Caco-2 (cell line): Measurements from ENCODE around the gene COL4A2. TPM values are rescaled to one million over a fixed set of nuclear protein-coding genes. Genes with fewer than 3 reads are reported as not detected.

ENCODE experiments used
- BruUV-seq: library from RNA; stranded (reverse); fragments of 400-500 nt; replicated peaks from 2 replicates; lab custom pipeline; 2021; lab: Mats Ljungman, UMichigan
- CTCF ChIA-PET: fragments of 300-600 bp; sonication (Branson Sonifier 250); formaldehyde crosslinking; loops from one replicate; lab custom pipeline; 2022; ENCODE audit warnings: antibody characterized with exemption; lab: Charles Lee
- POLR2A ChIA-PET: fragments of 300-600 bp; sonication (Branson Sonifier 250); formaldehyde crosslinking; loops from one replicate; lab custom pipeline; 2022; ENCODE audit warnings: antibody characterized with exemption; lab: Charles Lee
- DNase-seq, 2 experiments: peaks; one replicate each; pipeline versions ENCODE4 v3.0.0 to v3.0.0-alpha.2; 2020 to 2022
- H3K27me3 ChIP-seq: replicated peaks from 2 replicates; pipeline ENCODE4 v1.6.0; 2011; ENCODE audit warnings: low read length; ENCODE audit not compliant: control insufficient read depth, insufficient read depth
- H3K36me3 ChIP-seq: 2 replicates; pipeline ENCODE4 v1.5.1; 2011; ENCODE audit warnings: low read length; ENCODE audit not compliant: control insufficient read depth, insufficient read depth
- H3K4me1 ChIP-seq: fragments of 250-450 bp; sonication (Bioruptor Pico); 2 replicates; pipeline ENCODE4 v1.5.1; 2020; ENCODE audit warnings: mild to moderate bottlenecking
- H3K4me3 ChIP-seq: 2 replicates; pipeline ENCODE4 v1.5.1; 2011; ENCODE audit warnings: low read depth, mild to moderate bottlenecking, control low read depth, low read length
- H3K9me3 ChIP-seq: fragments of 250-450 bp; sonication (Bioruptor Pico); 2 replicates; pipeline ENCODE4 v1.5.1; 2020; ENCODE audit warnings: mild to moderate bottlenecking, moderate library complexity
- H3K27ac Mint-ChIP-seq: one replicate; pipeline ENCODE4 v1.8.0; 2022; ENCODE audit warnings: mixed read lengths; ENCODE audit not compliant: unreplicated experiment
- H3K27me3 Mint-ChIP-seq: one replicate; pipeline ENCODE4 v1.8.0; 2022; ENCODE audit warnings: mixed read lengths; ENCODE audit not compliant: insufficient read depth, unreplicated experiment
- H3K36me3 Mint-ChIP-seq: one replicate; pipeline ENCODE4 v1.8.0; 2022; ENCODE audit warnings: mild to moderate bottlenecking, mixed read lengths; ENCODE audit not compliant: insufficient read depth, unreplicated experiment
- H3K4me1 Mint-ChIP-seq: one replicate; pipeline ENCODE4 v1.8.0; 2022; ENCODE audit warnings: low read depth, mixed read lengths; ENCODE audit not compliant: unreplicated experiment
- H3K4me3 Mint-ChIP-seq: one replicate; pipeline ENCODE4 v1.8.0; 2022; ENCODE audit warnings: mild to moderate bottlenecking, moderate library complexity, mixed read lengths; ENCODE audit not compliant: unreplicated experiment
- H3K9me3 Mint-ChIP-seq: one replicate; pipeline ENCODE4 v1.8.0; 2022; ENCODE audit warnings: mixed read lengths; ENCODE audit not compliant: unreplicated experiment
- intact Hi-C: fragments of 100-400 bp; cut with micrococcal nuclease; formaldehyde crosslinking; loops from one replicate; pipeline ENCODE4 v1.10.0; 2022; ENCODE audit not compliant: unreplicated experiment
- total RNA-seq: library from RNA; stranded (reverse); gene quantifications from 2 replicates; pipeline ENCODE4 v1.2.3, GENCODE V29; 2022
- TF ChIP-seq, protein P1 (sequence below), 2 experiments: fragments of 200-600 bp in 1 of 2; IDR thresholded peaks; 1 replicate in 1 of 2; 2 replicates in 1 of 2; pipeline versions ENCODE4 v1.5.1 to v1.8.0; 2011 to 2022; ENCODE audit warnings: antibody characterized with exemption in 1 of 2, control low read depth in 1 of 2, inconsistent platforms in 1 of 2, low read depth in 1 of 2, low read length in 1 of 2, mild to moderate bottlenecking in 1 of 2, moderate library complexity in 1 of 2; ENCODE audit not compliant: insufficient read depth in 1 of 2, severe bottlenecking in 1 of 2, unreplicated experiment in 1 of 2

COL4A2 gene
- total RNA-seq, 1 experiment from 2014 or later: 19.2 TPM

DNA sequence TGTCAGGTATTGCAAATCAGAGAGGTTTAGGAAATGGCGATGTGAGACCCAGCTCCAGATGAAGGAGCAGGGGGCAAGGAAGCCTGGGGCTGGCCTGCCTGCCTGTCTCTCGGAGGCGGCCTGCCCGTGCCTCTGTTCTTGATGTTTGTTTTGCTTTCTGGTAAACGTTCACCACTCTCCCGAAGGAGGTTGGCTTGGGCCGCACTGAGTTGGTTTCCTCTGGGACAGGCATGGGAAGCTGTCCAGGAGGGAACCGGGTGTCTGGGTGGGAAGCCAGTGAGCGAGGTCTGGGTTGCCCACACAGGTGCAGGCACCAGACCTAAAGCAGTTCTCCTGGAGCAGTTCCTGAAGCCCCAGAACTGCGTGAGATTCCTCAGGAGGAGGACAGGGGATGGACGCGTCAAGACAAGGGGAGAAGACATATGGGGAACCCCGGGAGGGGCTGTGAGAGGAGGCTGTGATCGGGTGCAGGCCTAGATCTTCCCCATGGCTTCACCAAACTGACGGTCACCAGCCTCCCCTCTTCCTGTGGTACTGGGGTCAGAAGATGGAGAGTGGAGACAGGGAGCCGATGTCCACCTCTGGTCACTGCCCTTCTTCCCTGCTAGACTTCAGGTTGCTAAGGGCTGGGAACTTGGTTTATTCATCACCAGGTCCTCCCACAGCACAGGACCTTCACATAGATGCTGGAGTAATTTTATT lies 15.2 kb downstream of the COL4A2 start:
- ChIA-PET CTCF (no interaction called here), POLR2A (no interaction called here)
- Mint-ChIP-seq H3K9me3 (peaks cover 11% of the 10 kb centered on the region), H3K36me3 (no peaks in the 10 kb centered on the region), H3K27me3 (no peaks in the 10 kb centered on the region), H3K27ac (no peak overlapping the region), H3K4me1 (peaks cover 27% of the 10 kb centered on the region), H3K4me3 (no peak overlapping the region)
- peaks cover 31% of the 10 kb centered on the region for H3K4me1 ChIP-seq
- H3K9me3 ChIP-seq: no peaks in the 10 kb centered on the region; the same call in 1 of the 2 replicates
- H3K36me3 ChIP-seq: no peaks in the 10 kb centered on the region
- H3K4me3 ChIP-seq: no peak overlapping the region
- no peak for DNase-seq
- intact Hi-C loops: no loop called here
- TF ChIP-seq, protein P1, sequence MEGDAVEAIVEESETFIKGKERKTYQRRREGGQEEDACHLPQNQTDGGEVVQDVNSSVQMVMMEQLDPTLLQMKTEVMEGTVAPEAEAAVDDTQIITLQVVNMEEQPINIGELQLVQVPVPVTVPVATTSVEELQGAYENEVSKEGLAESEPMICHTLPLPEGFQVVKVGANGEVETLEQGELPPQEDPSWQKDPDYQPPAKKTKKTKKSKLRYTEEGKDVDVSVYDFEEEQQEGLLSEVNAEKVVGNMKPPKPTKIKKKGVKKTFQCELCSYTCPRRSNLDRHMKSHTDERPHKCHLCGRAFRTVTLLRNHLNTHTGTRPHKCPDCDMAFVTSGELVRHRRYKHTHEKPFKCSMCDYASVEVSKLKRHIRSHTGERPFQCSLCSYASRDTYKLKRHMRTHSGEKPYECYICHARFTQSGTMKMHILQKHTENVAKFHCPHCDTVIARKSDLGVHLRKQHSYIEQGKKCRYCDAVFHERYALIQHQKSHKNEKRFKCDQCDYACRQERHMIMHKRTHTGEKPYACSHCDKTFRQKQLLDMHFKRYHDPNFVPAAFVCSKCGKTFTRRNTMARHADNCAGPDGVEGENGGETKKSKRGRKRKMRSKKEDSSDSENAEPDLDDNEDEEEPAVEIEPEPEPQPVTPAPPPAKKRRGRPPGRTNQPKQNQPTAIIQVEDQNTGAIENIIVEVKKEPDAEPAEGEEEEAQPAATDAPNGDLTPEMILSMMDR (IDR thresholded peaks at IDR 0.05; ENCODE audit: insufficient read depth in 1 of 2, low read depth in 1 of 2, low read length in 1 of 2, severe bottlenecking in 1 of 2, unreplicated experiment in 1 of 2): no peak
- no peaks in the 10 kb centered on the region for H3K27me3 ChIP-seq
- BruUV-seq: no TSS peak

DNA sequence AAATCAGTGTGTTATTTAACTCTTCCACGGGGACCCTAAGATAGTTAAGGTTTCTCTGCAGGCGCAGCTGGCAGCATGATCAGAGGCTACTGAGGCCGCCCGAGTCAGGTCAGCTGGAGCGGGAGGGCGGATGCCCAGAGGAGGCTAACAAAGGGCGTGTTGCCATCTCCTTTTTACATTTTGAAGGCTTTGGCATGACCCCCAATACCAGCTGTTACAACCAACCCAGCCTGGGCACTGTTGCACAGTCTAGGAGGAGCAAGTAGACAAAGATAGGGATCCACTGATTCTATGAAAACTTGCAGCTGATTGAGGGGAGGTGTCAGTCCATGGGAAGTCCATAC lies 15.7 kb downstream of the COL4A2 start:
- H3K9me3 Mint-ChIP-seq: peaks cover 11% of the 10 kb centered on the region
- peaks cover 25% of the 10 kb centered on the region for H3K4me1 Mint-ChIP-seq
- TF ChIP-seq, protein P1 (IDR thresholded peaks at IDR 0.05; ENCODE audit: insufficient read depth in 1 of 2, low read depth in 1 of 2, low read length in 1 of 2, severe bottlenecking in 1 of 2, unreplicated experiment in 1 of 2): no peak
- BruUV-seq: no TSS peak
- POLR2A ChIA-PET: no interaction called here
- H3K27ac Mint-ChIP-seq: no peak overlapping the region
- Histone ChIP-seq H3K27me3 (no peaks in the 10 kb centered on the region), H3K4me3 (no peak overlapping the region), H3K9me3 (no peaks in the 10 kb centered on the region; the same call in 1 of the 2 replicates), H3K4me1 (peaks cover 31% of the 10 kb centered on the region), H3K36me3 (no peaks in the 10 kb centered on the region)
- DNase-seq: no peak
- no peaks in the 10 kb centered on the region for H3K27me3 Mint-ChIP-seq
- intact Hi-C loops: no loop called here
- no peak overlapping the region for H3K4me3 Mint-ChIP-seq
- CTCF ChIA-PET: no interaction called here
- no peaks in the 10 kb centered on the region for H3K36me3 Mint-ChIP-seq

GRCh38 chr13:110323172-110323891 lies 16.2 kb downstream of the COL4A2 start:
- H3K4me3 ChIP-seq: no peak overlapping the region
- Mint-ChIP-seq H3K27ac (no peak overlapping the region), H3K27me3 (no peaks in the 10 kb centered on the region), H3K4me3 (no peak overlapping the region), H3K9me3 (peaks cover 11% of the 10 kb centered on the region), H3K36me3 (no peaks in the 10 kb centered on the region), H3K4me1 (peaks cover 25% of the 10 kb centered on the region)
- no TSS peak for BruUV-seq
- H3K36me3 ChIP-seq: no peaks in the 10 kb centered on the region
- ChIA-PET POLR2A (no interaction called here), CTCF (no interaction called here)
- H3K9me3 ChIP-seq: no peaks in the 10 kb centered on the region; the same call in 1 of the 2 replicates
- no peaks in the 10 kb centered on the region for H3K27me3 ChIP-seq
- peaks cover 31% of the 10 kb centered on the region for H3K4me1 ChIP-seq
- intact Hi-C loops: no loop called here
- TF ChIP-seq, protein P1 (IDR thresholded peaks at IDR 0.05; ENCODE audit: insufficient read depth in 1 of 2, low read depth in 1 of 2, low read length in 1 of 2, severe bottlenecking in 1 of 2, unreplicated experiment in 1 of 2): no peak
- no peak for DNase-seq
